Measurements from ENCODE around the gene DCAF7. TPM values are rescaled to one million over a fixed set of nuclear protein-coding genes. Genes with fewer than 3 reads are reported as not detected.

DCAF7 gene
- total RNA-seq, 2 experiments from 2014 or later = 11.3 to 11.9 TPM

DNA sequence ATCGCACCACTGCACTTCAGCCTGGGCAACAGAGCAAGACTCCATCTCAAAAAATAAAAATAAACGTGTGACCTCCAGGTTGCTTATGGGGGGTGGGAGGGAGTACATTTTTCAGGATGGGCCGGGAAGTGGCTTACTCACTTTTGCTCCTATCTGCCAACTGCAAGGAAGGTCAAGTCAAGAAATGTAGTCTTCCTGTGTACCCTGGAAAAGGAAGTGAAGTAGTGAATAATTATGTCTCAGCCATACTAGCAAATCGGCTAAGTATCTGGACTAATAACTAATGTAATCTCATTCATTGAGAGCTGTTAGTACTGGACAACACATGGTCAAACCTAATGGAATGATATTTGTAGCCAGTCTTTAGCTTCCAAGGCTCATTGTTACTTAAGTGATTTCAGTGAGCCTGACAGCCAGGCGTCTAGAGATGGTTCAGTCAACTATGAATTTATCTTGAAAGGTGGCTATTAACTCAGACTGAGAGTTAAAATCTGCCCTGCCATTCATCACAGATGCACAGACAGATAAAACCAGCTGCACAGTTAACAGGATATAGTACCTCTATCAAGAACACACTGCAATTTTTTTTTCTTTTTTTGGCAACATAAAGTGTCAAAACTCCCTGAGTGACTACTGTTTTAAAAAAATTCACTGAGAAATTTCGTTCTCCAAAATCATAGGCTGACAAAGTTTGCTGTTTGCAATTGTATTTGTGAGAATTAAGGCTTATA lies 46.7 kb downstream of the DCAF7 start:
- peak overlapping the region; percentile 82 for H3K27ac Mint-ChIP-seq
- H3K4me1 ChIP-seq (ENCODE audit: insufficient read depth, low read length) = peaks cover 44% of the 10 kb centered on the region
- DNase-seq (peak in 2 of 14 experiments; percentile 19 to 50), ATAC-seq (ENCODE audit: poor library complexity) (peak; percentile 26)
- H3K4me3 ChIP-seq (ENCODE audit: low read length) = no peak overlapping the region
- no peaks in the 10 kb centered on the region for H3K27me3 Mint-ChIP-seq
- CTCF ChIA-PET = interaction anchor here (0.6 to 2.0 kb wide), 3 partner anchors 113 to 1042 kb away, joined by 3 to 4 read pairs (median 3); no protein-coding TSS in a partner anchor
- H3K36me3 Mint-ChIP-seq (ENCODE audit: low read depth) = peaks cover 22% of the 10 kb centered on the region
- TF ChIP-seq, protein P1, sequence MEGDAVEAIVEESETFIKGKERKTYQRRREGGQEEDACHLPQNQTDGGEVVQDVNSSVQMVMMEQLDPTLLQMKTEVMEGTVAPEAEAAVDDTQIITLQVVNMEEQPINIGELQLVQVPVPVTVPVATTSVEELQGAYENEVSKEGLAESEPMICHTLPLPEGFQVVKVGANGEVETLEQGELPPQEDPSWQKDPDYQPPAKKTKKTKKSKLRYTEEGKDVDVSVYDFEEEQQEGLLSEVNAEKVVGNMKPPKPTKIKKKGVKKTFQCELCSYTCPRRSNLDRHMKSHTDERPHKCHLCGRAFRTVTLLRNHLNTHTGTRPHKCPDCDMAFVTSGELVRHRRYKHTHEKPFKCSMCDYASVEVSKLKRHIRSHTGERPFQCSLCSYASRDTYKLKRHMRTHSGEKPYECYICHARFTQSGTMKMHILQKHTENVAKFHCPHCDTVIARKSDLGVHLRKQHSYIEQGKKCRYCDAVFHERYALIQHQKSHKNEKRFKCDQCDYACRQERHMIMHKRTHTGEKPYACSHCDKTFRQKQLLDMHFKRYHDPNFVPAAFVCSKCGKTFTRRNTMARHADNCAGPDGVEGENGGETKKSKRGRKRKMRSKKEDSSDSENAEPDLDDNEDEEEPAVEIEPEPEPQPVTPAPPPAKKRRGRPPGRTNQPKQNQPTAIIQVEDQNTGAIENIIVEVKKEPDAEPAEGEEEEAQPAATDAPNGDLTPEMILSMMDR (IDR thresholded peaks at IDR 0.05) = no peak
- peaks cover 8% of the 10 kb centered on the region for H3K36me3 ChIP-seq (ENCODE audit: insufficient read depth, low read length)
- no peaks in the 10 kb centered on the region for H3K9me3 ChIP-seq (ENCODE audit: control insufficient read depth in 1 of 2, insufficient read depth in 1 of 2, low read length in 2 of 2)
- H3K4me1 Mint-ChIP-seq (ENCODE audit: low read depth) = peaks cover 40% of the 10 kb centered on the region
- POLR2A ChIA-PET = interaction anchor here (1.2 kb wide), 2 partner anchors 25 to 40 kb away, joined by 3 to 4 read pairs; partner anchors contain the start of gene MAP3K3
- no peaks in the 10 kb centered on the region for H3K9me3 Mint-ChIP-seq
- H3K27ac ChIP-seq (ENCODE audit: low read depth in 1 of 2, low read length in 2 of 2) = peak overlapping the region in 1 of 2 donors; percentile 49
- intact Hi-C loops (cut with DNase I, micrococcal nuclease) = no loop called here
- peak overlapping the region; percentile 62 for H3K4me3 Mint-ChIP-seq
- no peaks in the 10 kb centered on the region for H3K27me3 ChIP-seq (ENCODE audit: control insufficient read depth in 1 of 2, insufficient read depth in 2 of 2, low read length in 2 of 2)

DNA sequence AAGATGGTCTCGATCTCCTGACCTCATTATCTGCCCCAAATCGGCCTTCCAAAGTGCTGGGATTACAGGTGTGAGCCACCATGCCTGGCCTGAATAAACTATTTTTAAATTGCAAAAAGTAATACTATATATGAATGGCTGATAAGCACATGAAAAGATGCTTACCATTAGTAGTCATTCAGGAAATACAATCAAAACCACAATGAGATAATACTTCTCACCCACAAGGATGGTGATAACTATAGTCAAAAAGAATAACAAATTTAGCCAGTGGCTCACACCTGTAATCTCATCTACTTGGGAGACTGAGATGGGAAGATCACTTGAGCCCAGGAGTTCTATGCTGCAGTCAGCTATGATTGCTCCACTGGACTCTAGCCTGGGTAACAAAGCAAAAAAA lies 48.0 kb downstream of the DCAF7 start:
- ChIA-PET CTCF (interaction anchor here (1.0 to 1.2 kb wide), 2 partner anchors 14 to 112 kb away, joined by 3 read pairs; no protein-coding TSS in a partner anchor), POLR2A (no interaction called here)
- Histone ChIP-seq H3K9me3 (ENCODE audit: control insufficient read depth in 1 of 2, insufficient read depth in 1 of 2, low read length in 2 of 2) (no peaks in the 10 kb centered on the region), H3K4me3 (ENCODE audit: low read length) (no peak overlapping the region), H3K36me3 (ENCODE audit: insufficient read depth, low read length) (peaks cover 7% of the 10 kb centered on the region), H3K27me3 (ENCODE audit: control insufficient read depth in 1 of 2, insufficient read depth in 2 of 2, low read length in 2 of 2) (no peaks in the 10 kb centered on the region), H3K27ac (ENCODE audit: low read depth in 1 of 2, low read length in 2 of 2) (no peak overlapping the region), H3K4me1 (ENCODE audit: insufficient read depth, low read length) (peaks cover 45% of the 10 kb centered on the region)
- TF ChIP-seq, protein P1 (IDR thresholded peaks at IDR 0.05) = no peak
- ATAC-seq (ENCODE audit: poor library complexity) = peak; percentile 42
- Mint-ChIP-seq H3K4me1 (ENCODE audit: low read depth) (peaks cover 40% of the 10 kb centered on the region), H3K36me3 (ENCODE audit: low read depth) (peaks cover 14% of the 10 kb centered on the region), H3K27me3 (no peaks in the 10 kb centered on the region), H3K4me3 (peak overlapping the region; percentile 82), H3K9me3 (no peaks in the 10 kb centered on the region), H3K27ac (peak overlapping the region; percentile 82)
- intact Hi-C loops (cut with DNase I, micrococcal nuclease) = loop anchor here in 1 of 2 experiments (2.0 kb wide), 1 partner anchor 47 kb away; the partner anchor contains the start of gene DCAF7
- peak in 3 of 14 experiments; percentile 39 to 74 (median 48) for DNase-seq

GRCh38 chr17:63600569-63601438 lies 50.5 kb downstream of the DCAF7 start, which contains the start of gene TACO1:
Gene TACO1 (plus strand): TSS chr17:63600895. CDS start chr17:63601084, 189 bp downstream.
- Mint-ChIP-seq H3K4me3 (peak within 1 kb of the TSS; percentile 90), H3K4me1 (ENCODE audit: low read depth) (peaks cover 40% of the 10 kb centered on the region)

More at GRCh38 chr17:63600569-63601438, 50.5 kb downstream of the DCAF7 start, which contains the start of gene TACO1:
- peaks cover 45% of the 10 kb centered on the region for H3K4me1 ChIP-seq (ENCODE audit: insufficient read depth, low read length)
- H3K4me3 ChIP-seq (ENCODE audit: low read length) = peak within 1 kb of the TSS; percentile 94
- no peaks in the 10 kb centered on the region for H3K9me3 ChIP-seq (ENCODE audit: control insufficient read depth in 1 of 2, insufficient read depth in 1 of 2, low read length in 2 of 2)
- H3K27ac ChIP-seq (ENCODE audit: low read depth in 1 of 2, low read length in 2 of 2) = peak within 1 kb of the TSS; percentile 60 to 69
- peaks cover 19% of the 10 kb centered on the region for H3K36me3 ChIP-seq (ENCODE audit: insufficient read depth, low read length)
- H3K27me3 ChIP-seq (ENCODE audit: control insufficient read depth in 1 of 2, insufficient read depth in 2 of 2, low read length in 2 of 2) = no peaks in the 10 kb centered on the region
- TF ChIP-seq, protein P1 (IDR thresholded peaks at IDR 0.05) = no peak
- ChIA-PET CTCF (interaction anchor here (0.9 to 3.7 kb wide), 4 partner anchors 12 to 175 kb away, joined by 3 to 16 read pairs (median 6); no protein-coding TSS in a partner anchor), POLR2A (interaction anchor here (0.7 to 3.3 kb wide), 10 partner anchors 10 to 154 kb away, joined by 3 to 25 read pairs (median 3); partner anchors contain the start of genes DCAF7 and MAP3K3)
- intact Hi-C loops (cut with DNase I, micrococcal nuclease) = no loop called here
- Mint-ChIP-seq H3K27ac (peak within 1 kb of the TSS; percentile 87), H3K36me3 (ENCODE audit: low read depth) (peaks cover 25% of the 10 kb centered on the region), H3K9me3 (no peaks in the 10 kb centered on the region), H3K27me3 (no peaks in the 10 kb centered on the region)
- ATAC-seq (ENCODE audit: poor library complexity) (peak; percentile 84), DNase-seq (peak; percentile 57 to 86 (median 73))
